WTC11 (cell line): Measurements from ENCODE around the gene GRK4. TPM values are rescaled to one million over a fixed set of nuclear protein-coding genes. Genes with fewer than 3 reads are reported as not detected.
A peak's percentile ranks its signal among the peaks of the same experiment; 100 is the strongest.

Experiments used
- ATAC-seq: fragments of 200-7000 bp; cut with Tn5 transposase; 2 replicates; pipeline ENCODE4 v1.10.0; 2021; ENCODE audit warnings: mild to moderate bottlenecking, moderate library complexity
- CTCF ChIA-PET: fragments of 300-600 bp; sonication (Branson Sonifier 250); formaldehyde crosslinking; loops from one replicate; lab custom pipeline; 2021; ENCODE audit warnings: antibody characterized with exemption; lab: Charles Lee
- POLR2A ChIA-PET: fragments of 350-600 bp; sonication (Branson Sonifier 250); formaldehyde crosslinking; loops from one replicate; lab custom pipeline; 2021; ENCODE audit warnings: antibody characterized with exemption; lab: Charles Lee
- DNase-seq: peaks from one replicate; pipeline ENCODE4 v3.0.0; 2021; ENCODE audit warnings: low spot score
- H3K27ac Mint-ChIP-seq: 2 replicates; pipeline ENCODE4 v1.8.0; 2021; ENCODE audit warnings: mixed read lengths
- H3K27me3 Mint-ChIP-seq: 2 replicates; pipeline ENCODE4 v1.8.0; 2021; ENCODE audit warnings: low read depth, mild to moderate bottlenecking, moderate library complexity, mixed read lengths
- H3K36me3 Mint-ChIP-seq: 2 replicates; pipeline ENCODE4 v1.8.0; 2021; ENCODE audit warnings: mixed read lengths
- H3K4me1 Mint-ChIP-seq: 2 replicates; pipeline ENCODE4 v1.8.0; 2022; ENCODE audit warnings: mixed read lengths
- H3K4me3 Mint-ChIP-seq: 2 replicates; pipeline ENCODE4 v1.8.0; 2021; ENCODE audit warnings: mild to moderate bottlenecking, moderate library complexity, mixed read lengths
- H3K9me3 Mint-ChIP-seq: 2 replicates; pipeline ENCODE4 v1.8.0; 2021; ENCODE audit warnings: mixed read lengths
- ESRRA ChIP-seq: sonication (generic); formaldehyde crosslinking; IDR thresholded peaks from 2 replicates; pipeline ENCODE4 v1.8.1; 2022; ENCODE audit warnings: mild to moderate bottlenecking, missing genetic modification reagents, borderline replicate concordance
- FOXP1 ChIP-seq: sonication (generic); formaldehyde crosslinking; IDR thresholded peaks from 2 replicates; pipeline ENCODE4 v1.8.0; 2022; ENCODE audit warnings: missing genetic modification reagents, mild to moderate bottlenecking, moderate library complexity, borderline replicate concordance
- FOXP4 ChIP-seq: sonication (generic); formaldehyde crosslinking; IDR thresholded peaks from 2 replicates; pipeline ENCODE4 v1.8.0; 2022; ENCODE audit warnings: mild to moderate bottlenecking, missing genetic modification reagents
- GRHL2 ChIP-seq: fragments of 250-450 bp; sonication (Bioruptor Pico); IDR thresholded peaks from 2 replicates; pipeline ENCODE4 v1.8.0; 2022; ENCODE audit warnings: mild to moderate bottlenecking, moderate library complexity; ENCODE audit not compliant: insufficient replicate concordance, severe bottlenecking
- JUN ChIP-seq: sonication (generic); formaldehyde crosslinking; IDR thresholded peaks from 2 replicates; pipeline ENCODE4 v1.8.0; 2023; ENCODE audit warnings: mild to moderate bottlenecking, missing genetic modification reagents
- NFE2L1 ChIP-seq: sonication (generic); formaldehyde crosslinking; IDR thresholded peaks from 2 replicates; pipeline ENCODE4 v1.8.1; 2023; ENCODE audit warnings: missing genetic modification reagents
- NR1H2 ChIP-seq: sonication (generic); formaldehyde crosslinking; IDR thresholded peaks from 2 replicates; pipeline ENCODE4 v1.9.0; 2021; ENCODE audit warnings: mild to moderate bottlenecking, moderate library complexity, missing genetic modification reagents
- NR3C1 ChIP-seq: sonication (generic); formaldehyde crosslinking; conservative IDR thresholded peaks from 2 replicates; pipeline ENCODE4 v1.8.1; 2023; ENCODE audit warnings: low read depth, mild to moderate bottlenecking, missing genetic modification reagents
- PRRX2 ChIP-seq: fragments of 250-450 bp; sonication (Bioruptor Pico); IDR thresholded peaks from 2 replicates; pipeline ENCODE4 v1.8.0; 2021; ENCODE audit warnings: mild to moderate bottlenecking
- RORB ChIP-seq: fragments of 250-450 bp; sonication (Bioruptor Pico); IDR thresholded peaks from 2 replicates; pipeline ENCODE4 v1.9.0; 2021; ENCODE audit warnings: mild to moderate bottlenecking
- SP1 ChIP-seq: sonication (generic); formaldehyde crosslinking; conservative IDR thresholded peaks from 2 replicates; pipeline ENCODE4 v1.8.1; 2022; ENCODE audit warnings: missing genetic modification reagents
- TEAD1 ChIP-seq: sonication (generic); formaldehyde crosslinking; IDR thresholded peaks from 2 replicates; pipeline ENCODE4 v1.8.0; 2022; ENCODE audit warnings: mild to moderate bottlenecking, missing genetic modification reagents
- TEAD4 ChIP-seq: sonication (generic); formaldehyde crosslinking; IDR thresholded peaks from 2 replicates; pipeline ENCODE4 v1.8.0; 2022; ENCODE audit warnings: mild to moderate bottlenecking, missing genetic modification reagents
- TP53 ChIP-seq: sonication (generic); formaldehyde crosslinking; IDR thresholded peaks from 2 replicates; pipeline ENCODE4 v1.8.1; 2023; ENCODE audit warnings: mild to moderate bottlenecking, missing genetic modification reagents
- ZNF219 ChIP-seq: sonication (generic); formaldehyde crosslinking; IDR thresholded peaks from 2 replicates; pipeline ENCODE4 v1.8.0; 2023; ENCODE audit warnings: missing genetic modification reagents, mild to moderate bottlenecking, borderline replicate concordance
- ZNF263 ChIP-seq: sonication (generic); formaldehyde crosslinking; IDR thresholded peaks from 2 replicates; pipeline ENCODE4 v1.8.1; 2022; ENCODE audit warnings: low read depth, mild to moderate bottlenecking, moderate library complexity, missing genetic modification reagents
- total RNA-seq: library from RNA; stranded (reverse); gene quantifications from 3 replicates; pipeline ENCODE4 v1.2.3, GENCODE V29; 2021
- TF ChIP-seq, protein P1 (sequence below): sonication (generic); formaldehyde crosslinking; IDR thresholded peaks from 2 replicates; pipeline ENCODE4 v1.8.1; 2023; ENCODE audit warnings: mild to moderate bottlenecking, moderate library complexity, missing genetic modification reagents
- TF ChIP-seq, protein P2 (sequence below): fragments of 250-450 bp; sonication (Bioruptor Pico); IDR thresholded peaks from 2 replicates; pipeline ENCODE4 v1.9.0; 2021; ENCODE audit warnings: mild to moderate bottlenecking
- TF ChIP-seq, protein P3 (sequence below): fragments of 250-450 bp; sonication (Bioruptor Pico); conservative IDR thresholded peaks from 2 replicates; pipeline ENCODE4 v1.9.0; 2021; ENCODE audit warnings: mild to moderate bottlenecking

The GRK4 gene
- total RNA-seq, 1 experiment from 2014 or later = 1.4 TPM

GRCh38 chr4:2931512-2932301 lies 31.7 kb upstream of the GRK4 start:
- Mint-ChIP-seq H3K4me1 (peaks cover 19% of the 10 kb centered on the region), H3K36me3 (peaks cover 22% of the 10 kb centered on the region), H3K27ac (no peak overlapping the region; the same call in 1 of the 2 replicates), H3K27me3 (no peaks in the 10 kb centered on the region), H3K9me3 (no peaks in the 10 kb centered on the region), H3K4me3 (no peak overlapping the region)
- ChIA-PET CTCF (no interaction called here), POLR2A (no interaction called here)
- TF ChIP-seq PRRX2 (no peak), TEAD4 (CRISPR knock-in tag) (no peak), FOXP4 (CRISPR knock-in tag) (no peak), TEAD1 (CRISPR knock-in tag) (no peak), NR3C1 (CRISPR knock-in tag) (no peak), ESRRA (CRISPR knock-in tag) (no peak), TP53 (CRISPR knock-in tag) (no peak), NR1H2 (no peak), RORB (CRISPR knock-in tag) (no peak), NFE2L1 (no peak)
- TF ChIP-seq, protein P1, sequence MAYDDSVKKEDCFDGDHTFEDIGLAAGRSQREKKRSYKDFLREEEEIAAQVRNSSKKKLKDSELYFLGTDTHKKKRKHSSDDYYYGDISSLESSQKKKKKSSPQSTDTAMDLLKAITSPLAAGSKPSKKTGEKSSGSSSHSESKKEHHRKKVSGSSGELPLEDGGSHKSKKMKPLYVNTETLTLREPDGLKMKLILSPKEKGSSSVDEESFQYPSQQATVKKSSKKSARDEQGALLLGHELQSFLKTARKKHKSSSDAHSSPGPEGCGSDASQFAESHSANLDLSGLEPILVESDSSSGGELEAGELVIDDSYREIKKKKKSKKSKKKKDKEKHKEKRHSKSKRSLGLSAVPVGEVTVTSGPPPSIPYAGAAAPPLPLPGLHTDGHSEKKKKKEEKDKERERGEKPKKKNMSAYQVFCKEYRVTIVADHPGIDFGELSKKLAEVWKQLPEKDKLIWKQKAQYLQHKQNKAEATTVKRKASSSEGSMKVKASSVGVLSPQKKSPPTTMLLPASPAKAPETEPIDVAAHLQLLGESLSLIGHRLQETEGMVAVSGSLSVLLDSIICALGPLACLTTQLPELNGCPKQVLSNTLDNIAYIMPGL (CRISPR knock-in tag) = no peak
- TF ChIP-seq, protein P2, sequence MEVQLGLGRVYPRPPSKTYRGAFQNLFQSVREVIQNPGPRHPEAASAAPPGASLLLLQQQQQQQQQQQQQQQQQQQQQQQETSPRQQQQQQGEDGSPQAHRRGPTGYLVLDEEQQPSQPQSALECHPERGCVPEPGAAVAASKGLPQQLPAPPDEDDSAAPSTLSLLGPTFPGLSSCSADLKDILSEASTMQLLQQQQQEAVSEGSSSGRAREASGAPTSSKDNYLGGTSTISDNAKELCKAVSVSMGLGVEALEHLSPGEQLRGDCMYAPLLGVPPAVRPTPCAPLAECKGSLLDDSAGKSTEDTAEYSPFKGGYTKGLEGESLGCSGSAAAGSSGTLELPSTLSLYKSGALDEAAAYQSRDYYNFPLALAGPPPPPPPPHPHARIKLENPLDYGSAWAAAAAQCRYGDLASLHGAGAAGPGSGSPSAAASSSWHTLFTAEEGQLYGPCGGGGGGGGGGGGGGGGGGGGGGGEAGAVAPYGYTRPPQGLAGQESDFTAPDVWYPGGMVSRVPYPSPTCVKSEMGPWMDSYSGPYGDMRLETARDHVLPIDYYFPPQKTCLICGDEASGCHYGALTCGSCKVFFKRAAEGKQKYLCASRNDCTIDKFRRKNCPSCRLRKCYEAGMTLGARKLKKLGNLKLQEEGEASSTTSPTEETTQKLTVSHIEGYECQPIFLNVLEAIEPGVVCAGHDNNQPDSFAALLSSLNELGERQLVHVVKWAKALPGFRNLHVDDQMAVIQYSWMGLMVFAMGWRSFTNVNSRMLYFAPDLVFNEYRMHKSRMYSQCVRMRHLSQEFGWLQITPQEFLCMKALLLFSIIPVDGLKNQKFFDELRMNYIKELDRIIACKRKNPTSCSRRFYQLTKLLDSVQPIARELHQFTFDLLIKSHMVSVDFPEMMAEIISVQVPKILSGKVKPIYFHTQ (CRISPR knock-in tag) = no peak
- ATAC-seq (peak; percentile 8), DNase-seq (peak; percentile 64)

- DNase-seq (peak; percentile 8), ATAC-seq (no peak)
- no peaks in the 10 kb centered on the region for H3K9me3 Mint-ChIP-seq
- H3K4me1 Mint-ChIP-seq = peaks cover 26% of the 10 kb centered on the region
- peak overlapping the region; percentile 67 for H3K4me3 Mint-ChIP-seq
- peaks cover 19% of the 10 kb centered on the region for H3K36me3 Mint-ChIP-seq
- ChIA-PET CTCF (interaction anchor here (1.1 kb wide), 1 partner anchor 168 kb away, joined by 3 read pairs; no protein-coding TSS in a partner anchor), POLR2A (no interaction called here)
- no peak overlapping the region; the same call in 1 of the 2 replicates for H3K27ac Mint-ChIP-seq
- H3K27me3 Mint-ChIP-seq = no peaks in the 10 kb centered on the region
- TF ChIP-seq NFE2L1 = no peak
- TF ChIP-seq ZNF263 (CRISPR knock-in tag) = no peak
- TF ChIP-seq GRHL2 = no peak
- TF ChIP-seq, protein P3, sequence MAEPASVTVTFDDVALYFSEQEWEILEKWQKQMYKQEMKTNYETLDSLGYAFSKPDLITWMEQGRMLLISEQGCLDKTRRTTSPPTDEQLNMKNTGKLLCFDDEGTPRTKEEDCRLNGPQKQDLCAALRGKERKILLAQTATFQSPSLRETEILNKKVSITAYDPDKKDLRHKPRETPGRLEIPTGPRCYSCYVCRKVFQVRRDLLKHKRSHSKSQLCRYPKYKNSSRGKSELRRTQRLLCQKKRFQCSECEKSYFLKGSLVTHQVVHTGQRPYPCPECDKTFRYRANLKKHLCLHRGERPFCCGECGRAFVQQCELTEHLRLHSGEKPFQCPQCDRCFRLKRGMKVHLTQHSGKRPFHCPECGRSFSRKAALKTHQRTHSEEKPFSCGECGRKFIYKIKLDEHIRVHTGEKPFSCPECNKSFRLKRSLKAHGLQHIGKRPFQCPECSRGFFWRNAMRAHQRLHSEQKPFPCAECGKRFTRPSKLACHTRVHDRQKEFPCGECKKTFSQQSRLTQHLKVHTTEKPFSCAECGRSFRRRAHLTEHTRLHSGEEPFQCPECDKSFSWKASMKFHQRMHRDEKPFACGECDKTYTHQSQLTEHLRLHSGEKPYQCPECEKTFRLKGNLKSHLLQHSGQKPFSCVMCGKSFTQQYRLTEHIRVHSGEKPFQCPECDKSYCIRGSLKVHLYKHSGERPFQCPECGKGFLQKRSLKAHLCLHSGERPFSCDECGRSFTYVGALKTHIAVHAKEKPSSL (CRISPR knock-in tag) = no peak
- no peak for TF ChIP-seq ZNF219
- TF ChIP-seq SP1 (CRISPR knock-in tag) = no peak
- TF ChIP-seq FOXP1 = no peak
- TF ChIP-seq, protein P2 (CRISPR knock-in tag) = no peak
- TF ChIP-seq JUN = no peak
Measured at GRCh38 chr4:2932321-2932950, 30.9 kb upstream of the GRK4 start.
